ENCODE measurements around the gene TMED10. TPM values are rescaled to one million over a fixed set of nuclear protein-coding genes. Genes with fewer than 3 reads are reported as not detected.

The TMED10 gene
- total and polyA plus RNA-seq, 2 of the 13 experiments (the other 11 are each of a cell fraction or from before 2014, with no cell fraction given) = 311 to 377 TPM

DNA sequence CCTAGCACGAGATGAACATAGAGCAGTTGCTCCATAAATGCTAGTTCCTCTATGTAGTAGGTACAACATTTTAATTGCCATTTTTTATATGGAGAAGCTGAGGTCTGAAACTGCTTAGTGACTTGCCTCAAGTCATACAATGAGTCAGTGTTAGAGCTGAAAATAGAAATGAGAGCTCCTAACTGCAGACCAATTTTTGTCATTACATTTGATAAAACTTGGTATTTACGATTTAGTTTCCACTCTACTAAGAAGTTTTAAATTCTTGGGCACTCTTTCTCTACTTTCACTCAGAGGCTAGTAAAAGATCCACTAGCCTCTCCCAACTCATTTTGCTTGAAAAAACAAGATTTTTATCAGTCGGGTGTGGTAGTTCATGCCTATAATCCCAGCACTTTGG is 8.1 kb upstream of the TMED10 start:
- no peaks in the 10 kb centered on the region for H4K20me1 ChIP-seq (ENCODE audit: insufficient read depth, low read length)
- peaks cover 0 to 8% of the 10 kb centered on the region in 2 experiments; a peak in 3 of 5 replicates for H3K27me3 ChIP-seq (ENCODE audit: control insufficient read depth in 1 of 2, insufficient read depth in 2 of 2, low read length in 2 of 2)
- ChIA-PET POLR2A (no interaction called here), CTCF (ENCODE audit: low intra/inter-chr PET ratio, low total read pairs) (no interaction called here)
- H3K27ac ChIP-seq (ENCODE audit: extremely low read length, insufficient read depth, low read length) = no peak overlapping the region
- no peak overlapping the region for H3K9ac ChIP-seq (ENCODE audit: insufficient read depth, low read depth, low read length)
- WGBS (ENCODE audit: low lambda C conversion rate) = 43% methylated on average over 3 of the region's 3 CpGs
- ATAC-seq (no peak), FAIRE-seq (no peak), DNase-seq (ENCODE audit: low spot score) (no peak)
- intact Hi-C loops (cut with micrococcal nuclease; ENCODE audit: unreplicated experiment) (no loop called here), in situ Hi-C loops (cut with HindIII; ENCODE audit: extremely low pct_ligation_motif_present, low pct_unique_long_range_greater_than_20kb) (no loop called here)
- peaks cover 49% of the 10 kb centered on the region for H3K4me1 ChIP-seq (ENCODE audit: insufficient read depth, low read length)
- BruUV-seq (replicated peaks) = no TSS peak
- H3K4me3 ChIP-seq (replicated peaks in 1 of 3; ENCODE audit: insufficient read depth in 1 of 3, low read depth in 2 of 3, low read length in 3 of 3) = no peak overlapping the region
- no peaks in the 10 kb centered on the region for H3K36me3 ChIP-seq (replicated peaks in 1 of 2; ENCODE audit: control insufficient read depth in 1 of 2, insufficient read depth in 2 of 2, low read length in 2 of 2)
- H3K9me3 ChIP-seq (ENCODE audit: low read length) = no peaks in the 10 kb centered on the region
- no peaks in the 10 kb centered on the region for H3K79me2 ChIP-seq (ENCODE audit: insufficient read depth, low read length)
- TF ChIP-seq NR3C1 (CRISPR knock-in tag; IDR thresholded peaks at IDR 0.05) (no peak), ZNF510 (CRISPR knock-in tag; IDR thresholded peaks at IDR 0.05; ENCODE audit: low read depth) (no peak), ZMYM3 (CRISPR knock-in tag; IDR thresholded peaks at IDR 0.05) (no peak), ZNF432 (CRISPR knock-in tag; IDR thresholded peaks at IDR 0.05; ENCODE audit: borderline replicate concordance) (no peak), FOSL1 (CRISPR knock-in tag; IDR thresholded peaks at IDR 0.05; ENCODE audit: borderline replicate concordance) (no peak)
- TF ChIP-seq, protein P1, sequence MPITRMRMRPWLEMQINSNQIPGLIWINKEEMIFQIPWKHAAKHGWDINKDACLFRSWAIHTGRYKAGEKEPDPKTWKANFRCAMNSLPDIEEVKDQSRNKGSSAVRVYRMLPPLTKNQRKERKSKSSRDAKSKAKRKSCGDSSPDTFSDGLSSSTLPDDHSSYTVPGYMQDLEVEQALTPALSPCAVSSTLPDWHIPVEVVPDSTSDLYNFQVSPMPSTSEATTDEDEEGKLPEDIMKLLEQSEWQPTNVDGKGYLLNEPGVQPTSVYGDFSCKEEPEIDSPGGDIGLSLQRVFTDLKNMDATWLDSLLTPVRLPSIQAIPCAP (CRISPR knock-in tag; IDR thresholded peaks at IDR 0.05; ENCODE audit: low read depth) = no peak
- TF ChIP-seq, protein P2, sequence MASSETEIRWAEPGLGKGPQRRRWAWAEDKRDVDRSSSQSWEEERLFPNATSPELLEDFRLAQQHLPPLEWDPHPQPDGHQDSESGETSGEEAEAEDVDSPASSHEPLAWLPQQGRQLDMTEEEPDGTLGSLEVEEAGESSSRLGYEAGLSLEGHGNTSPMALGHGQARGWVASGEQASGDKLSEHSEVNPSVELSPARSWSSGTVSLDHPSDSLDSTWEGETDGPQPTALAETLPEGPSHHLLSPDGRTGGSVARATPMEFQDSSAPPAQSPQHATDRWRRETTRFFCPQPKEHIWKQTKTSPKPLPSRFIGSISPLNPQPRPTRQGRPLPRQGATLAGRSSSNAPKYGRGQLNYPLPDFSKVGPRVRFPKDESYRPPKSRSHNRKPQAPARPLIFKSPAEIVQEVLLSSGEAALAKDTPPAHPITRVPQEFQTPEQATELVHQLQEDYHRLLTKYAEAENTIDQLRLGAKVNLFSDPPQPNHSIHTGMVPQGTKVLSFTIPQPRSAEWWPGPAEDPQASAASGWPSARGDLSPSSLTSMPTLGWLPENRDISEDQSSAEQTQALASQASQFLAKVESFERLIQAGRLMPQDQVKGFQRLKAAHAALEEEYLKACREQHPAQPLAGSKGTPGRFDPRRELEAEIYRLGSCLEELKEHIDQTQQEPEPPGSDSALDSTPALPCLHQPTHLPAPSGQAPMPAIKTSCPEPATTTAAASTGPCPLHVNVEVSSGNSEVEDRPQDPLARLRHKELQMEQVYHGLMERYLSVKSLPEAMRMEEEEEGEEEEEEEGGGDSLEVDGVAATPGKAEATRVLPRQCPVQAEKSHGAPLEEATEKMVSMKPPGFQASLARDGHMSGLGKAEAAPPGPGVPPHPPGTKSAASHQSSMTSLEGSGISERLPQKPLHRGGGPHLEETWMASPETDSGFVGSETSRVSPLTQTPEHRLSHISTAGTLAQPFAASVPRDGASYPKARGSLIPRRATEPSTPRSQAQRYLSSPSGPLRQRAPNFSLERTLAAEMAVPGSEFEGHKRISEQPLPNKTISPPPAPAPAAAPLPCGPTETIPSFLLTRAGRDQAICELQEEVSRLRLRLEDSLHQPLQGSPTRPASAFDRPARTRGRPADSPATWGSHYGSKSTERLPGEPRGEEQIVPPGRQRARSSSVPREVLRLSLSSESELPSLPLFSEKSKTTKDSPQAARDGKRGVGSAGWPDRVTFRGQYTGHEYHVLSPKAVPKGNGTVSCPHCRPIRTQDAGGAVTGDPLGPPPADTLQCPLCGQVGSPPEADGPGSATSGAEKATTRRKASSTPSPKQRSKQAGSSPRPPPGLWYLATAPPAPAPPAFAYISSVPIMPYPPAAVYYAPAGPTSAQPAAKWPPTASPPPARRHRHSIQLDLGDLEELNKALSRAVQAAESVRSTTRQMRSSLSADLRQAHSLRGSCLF (CRISPR knock-in tag; IDR thresholded peaks at IDR 0.05; ENCODE audit: borderline replicate concordance) = no peak
- TF ChIP-seq, protein P3, sequence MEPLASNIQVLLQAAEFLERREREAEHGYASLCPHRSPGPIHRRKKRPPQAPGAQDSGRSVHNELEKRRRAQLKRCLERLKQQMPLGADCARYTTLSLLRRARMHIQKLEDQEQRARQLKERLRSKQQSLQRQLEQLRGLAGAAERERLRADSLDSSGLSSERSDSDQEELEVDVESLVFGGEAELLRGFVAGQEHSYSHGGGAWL (CRISPR knock-in tag; IDR thresholded peaks at IDR 0.05) = no peak
- no peak overlapping the region for H3K4me2 ChIP-seq (ENCODE audit: low read depth, low read length)
- no peak overlapping the region for H2AFZ ChIP-seq (ENCODE audit: low read length)
